ENCODE measurements around the gene SV2C. TPM values are rescaled to one million over a fixed set of nuclear protein-coding genes. Genes with fewer than 3 reads are reported as not detected.
"Not testable (repeated sequence)": the region's sequence is repeated elsewhere in the genome, so short reads cannot be mapped to it uniquely, and the experiment has no call there.

The SV2C gene
- total RNA-seq, 1 donor from 2014 or later: not detected

- DNase-seq (ENCODE audit: extremely low read depth, low read depth, low spot score): no peak
Measured at GRCh38 chr5:76333571-76333970, 250.4 kb downstream of the SV2C start.

DNA sequence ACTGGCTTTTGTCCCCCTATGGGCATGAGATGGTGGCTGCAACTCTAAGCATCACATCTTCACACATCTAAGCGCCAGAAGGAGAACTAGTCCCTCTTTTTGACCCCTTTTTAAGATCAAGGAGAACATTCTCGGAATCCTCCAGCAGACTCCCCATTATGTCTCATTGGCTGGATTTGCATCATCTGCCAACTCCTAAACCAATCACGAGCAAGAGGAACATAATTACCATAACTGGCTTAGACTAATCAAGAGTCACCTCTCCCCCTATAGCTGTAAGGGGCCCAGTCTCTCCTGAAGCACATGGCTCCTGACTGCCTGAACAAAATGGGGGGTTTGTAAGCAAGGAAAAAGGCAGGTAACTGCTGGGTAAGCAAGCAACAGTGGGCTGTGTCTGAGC is 251.4 kb downstream of the SV2C start:
- no peak for DNase-seq (ENCODE audit: extremely low read depth, low read depth, low spot score)

GRCh38 chr5:76335451-76335850 is 252.3 kb downstream of the SV2C start:
- DNase-seq (ENCODE audit: extremely low read depth, low read depth, low spot score): not testable (repeated sequence)

- DNase-seq (ENCODE audit: extremely low read depth, low read depth, low spot score): not testable (repeated sequence)
Measured at GRCh38 chr5:76336253-76336809, 253.1 kb downstream of the SV2C start.

DNA sequence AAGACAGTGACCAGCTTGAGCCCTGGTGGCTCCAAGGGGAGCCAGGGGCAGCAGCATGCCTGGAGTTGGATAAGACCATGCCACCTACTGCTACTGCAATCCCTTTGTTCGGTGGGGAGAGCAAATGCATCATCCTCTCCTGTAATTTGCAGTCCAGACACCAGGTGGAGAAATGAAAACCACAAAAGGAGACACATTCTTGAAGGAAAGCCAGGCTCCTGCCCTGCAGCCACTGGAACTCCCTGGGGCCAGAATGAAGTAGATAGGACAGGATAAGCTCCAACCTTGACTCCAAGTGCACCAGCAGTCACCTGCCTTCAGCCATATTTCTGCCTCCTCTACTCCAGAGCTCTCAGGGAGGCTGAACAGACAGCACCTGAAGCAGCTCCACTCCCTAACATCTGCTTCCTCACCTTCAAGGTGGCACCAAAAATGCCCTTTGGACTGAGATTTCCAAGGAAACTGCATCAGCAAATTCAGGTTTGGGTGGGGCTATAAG is 254.8 kb downstream of the SV2C start:
- DNase-seq (ENCODE audit: extremely low read depth, low read depth, low spot score): peak; percentile 5

- DNase-seq (ENCODE audit: extremely low read depth, low read depth, low spot score): no peak
Measured at GRCh38 chr5:76339919-76340318, 256.7 kb downstream of the SV2C start.

DNA sequence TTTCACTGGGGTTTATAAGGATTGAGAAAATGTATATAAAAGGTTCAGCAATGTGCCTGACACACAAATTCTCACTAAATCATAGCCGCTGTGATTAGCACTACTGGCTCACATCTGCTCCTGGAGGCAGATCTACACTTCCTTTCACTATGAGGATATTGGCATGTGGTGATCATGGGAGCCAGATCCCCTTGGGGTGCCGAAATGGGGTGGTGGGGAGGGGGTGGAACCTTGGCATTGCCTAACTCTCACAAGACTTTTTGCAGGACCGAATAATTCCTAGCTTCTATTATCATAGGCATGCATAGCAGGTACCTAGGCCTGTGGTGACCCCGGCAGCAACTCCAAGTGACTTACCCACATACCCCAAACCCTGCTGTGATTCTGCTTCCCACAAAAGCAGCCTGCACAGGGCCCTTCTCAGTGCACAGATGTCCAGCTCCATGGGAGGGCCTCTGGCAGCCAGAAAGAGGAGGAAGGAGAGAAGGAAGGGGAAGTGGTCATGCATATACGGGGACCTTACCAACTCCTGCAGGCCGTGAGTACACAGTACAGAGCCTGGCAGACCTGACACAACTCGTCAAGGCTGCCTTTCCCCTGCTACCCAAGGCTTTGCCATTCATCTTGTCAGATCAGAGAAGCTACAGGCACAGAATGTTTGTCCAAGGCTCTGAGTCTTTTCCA is 258.6 kb downstream of the SV2C start:
- no peak for DNase-seq (ENCODE audit: extremely low read depth, low read depth, low spot score)

DNA sequence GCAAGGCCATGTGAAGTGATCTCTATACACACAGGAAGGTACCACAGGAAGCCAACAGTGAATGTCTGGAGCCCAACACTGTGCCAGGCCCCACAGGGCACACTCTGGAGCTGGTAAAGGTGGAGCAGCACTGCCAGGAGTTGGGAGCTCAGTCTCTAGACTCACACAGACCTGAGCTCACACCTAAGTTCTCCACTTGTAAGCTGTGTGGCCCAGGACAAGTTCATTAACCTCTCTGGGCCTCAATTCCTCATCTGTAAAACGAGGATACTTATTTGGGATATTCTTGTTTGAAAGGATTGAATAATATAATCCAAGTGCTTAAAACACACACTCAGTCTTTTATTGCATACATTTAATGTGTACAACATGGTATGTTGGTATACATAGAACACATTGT is 259.3 kb downstream of the SV2C start:
- DNase-seq (ENCODE audit: extremely low read depth, low read depth, low spot score): no peak

GRCh38 chr5:76345582-76345981 is 262.4 kb downstream of the SV2C start:
- DNase-seq (ENCODE audit: extremely low read depth, low read depth, low spot score): no peak

- DNase-seq (ENCODE audit: extremely low read depth, low read depth, low spot score): no peak
Measured at GRCh38 chr5:76351176-76351575, 268.0 kb downstream of the SV2C start.

DNA sequence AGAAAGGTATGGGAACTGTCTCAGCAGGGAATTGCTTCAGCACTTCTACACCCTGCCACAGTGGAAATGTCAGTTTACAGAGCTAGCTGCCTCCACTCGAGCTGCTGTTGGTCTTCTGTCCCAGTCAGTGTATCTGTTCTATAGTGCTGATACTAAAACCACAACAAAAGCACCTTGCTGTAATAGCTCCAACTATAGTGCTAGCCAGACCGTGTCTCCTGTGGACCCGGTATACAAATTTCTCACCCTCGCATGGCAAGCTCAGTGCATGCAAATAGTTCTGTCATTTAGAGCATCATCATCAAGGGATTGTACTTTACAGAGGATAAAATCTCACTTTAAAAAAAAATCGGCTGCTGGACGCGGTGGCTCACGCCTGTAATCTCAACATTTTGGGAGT is 268.4 kb downstream of the SV2C start:
- DNase-seq (ENCODE audit: extremely low read depth, low read depth, low spot score): no peak

- DNase-seq (ENCODE audit: extremely low read depth, low read depth, low spot score): no peak
Measured at GRCh38 chr5:76356887-76357286, 273.7 kb downstream of the SV2C start.

- DNase-seq (ENCODE audit: extremely low read depth, low read depth, low spot score): no peak
Measured at GRCh38 chr5:76363352-76364225, 280.4 kb downstream of the SV2C start.

GRCh38 chr5:76364226-76364589 is 281.0 kb downstream of the SV2C start:
- no peak for DNase-seq (ENCODE audit: extremely low read depth, low read depth, low spot score)

DNA sequence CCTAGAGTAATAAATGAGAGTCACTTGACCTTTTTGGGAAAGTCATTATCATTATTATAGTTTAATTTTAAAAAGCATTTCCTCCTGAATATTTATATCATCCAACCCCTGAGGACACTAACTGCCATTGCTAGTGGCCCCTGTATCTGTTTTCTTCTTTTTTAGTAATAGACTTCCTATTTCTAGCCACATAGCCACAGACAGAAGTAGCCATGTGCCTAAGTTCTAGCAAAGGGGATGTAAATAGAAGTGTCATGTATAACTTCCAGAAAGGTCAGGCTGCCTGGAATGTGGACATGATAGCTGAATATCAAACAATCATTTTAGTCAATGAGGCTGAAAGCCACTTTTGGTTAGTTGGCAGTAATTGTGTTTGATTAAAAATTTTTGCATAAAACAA is 282.4 kb downstream of the SV2C start:
- DNase-seq (ENCODE audit: extremely low read depth, low read depth, low spot score): no peak

- no peak for DNase-seq (ENCODE audit: extremely low read depth, low read depth, low spot score)
Measured at GRCh38 chr5:76366596-76366995, 283.4 kb downstream of the SV2C start.

- no peak for DNase-seq (ENCODE audit: extremely low read depth, low read depth, low spot score)
Measured at GRCh38 chr5:76367623-76368371, 284.6 kb downstream of the SV2C start.

- DNase-seq (ENCODE audit: extremely low read depth, low read depth, low spot score): no peak
Measured at GRCh38 chr5:76368941-76369340, 285.8 kb downstream of the SV2C start.

DNA sequence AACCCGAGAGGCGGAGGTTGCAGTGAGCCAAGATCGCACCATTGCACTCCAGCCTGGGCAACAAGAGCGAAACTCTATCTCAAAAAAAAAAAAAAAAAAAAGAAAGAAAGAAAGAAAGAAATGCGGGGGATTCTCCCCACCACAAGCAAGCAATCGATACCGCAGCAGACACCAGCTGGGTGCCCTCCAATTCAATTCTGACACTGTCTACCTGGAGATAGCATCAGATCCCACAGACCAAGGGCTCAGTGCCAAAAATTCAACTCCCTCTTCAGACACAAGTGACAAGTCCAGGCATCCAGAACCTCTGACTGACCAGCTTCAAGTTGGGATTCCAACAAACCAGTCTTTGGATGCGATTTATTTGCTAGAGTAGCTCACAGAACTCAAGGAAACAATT is 286.5 kb downstream of the SV2C start:
- DNase-seq (ENCODE audit: extremely low read depth, low read depth, low spot score): not testable (repeated sequence)

DNA sequence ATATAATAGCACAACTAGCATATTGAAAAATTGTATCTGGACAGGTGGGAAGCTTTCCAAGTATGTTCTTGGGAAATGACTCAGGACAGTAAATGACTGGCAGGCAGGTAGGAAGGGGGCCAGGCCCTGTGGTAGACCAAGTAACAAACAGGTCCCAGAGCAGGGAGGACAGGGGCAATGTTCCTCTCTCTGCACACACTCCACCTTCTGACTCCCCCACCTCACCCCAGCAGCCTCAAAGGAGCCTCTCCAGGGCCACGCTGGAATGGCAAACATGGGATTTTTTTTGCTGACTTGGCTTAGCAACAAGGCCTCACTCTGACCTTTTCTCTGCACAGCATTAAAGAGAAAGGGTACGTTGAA is 288.8 kb downstream of the SV2C start:
- DNase-seq (ENCODE audit: extremely low read depth, low read depth, low spot score): no peak
